8988T (cell line): ENCODE data around the gene NR1D2.
"Not testable (repeated sequence)": the region's sequence is repeated elsewhere in the genome, so short reads cannot be mapped to it uniquely, and the experiment has no call there.

Experiments used
- DNase-seq: peaks from one replicate; pipeline ENCODE4 v3.0.0; 2011

NR1D2 gene

GRCh38 chr3:23944861-23945662 is at the start of gene NR1D2:
Gene NR1D2 (plus strand): TSS chr3:23945286. CDS start chr3:23945579, 293 bp downstream.
- peak; percentile 74 for DNase-seq

GRCh38 chr3:23900744-23901143 is 44.3 kb upstream of the NR1D2 start:
- DNase-seq: no peak

- no peak for DNase-seq
Measured at GRCh38 chr3:23904545-23904944, 40.5 kb upstream of the NR1D2 start.

- DNase-seq: no peak
Measured at GRCh38 chr3:23909341-23909740, 35.7 kb upstream of the NR1D2 start.

DNA sequence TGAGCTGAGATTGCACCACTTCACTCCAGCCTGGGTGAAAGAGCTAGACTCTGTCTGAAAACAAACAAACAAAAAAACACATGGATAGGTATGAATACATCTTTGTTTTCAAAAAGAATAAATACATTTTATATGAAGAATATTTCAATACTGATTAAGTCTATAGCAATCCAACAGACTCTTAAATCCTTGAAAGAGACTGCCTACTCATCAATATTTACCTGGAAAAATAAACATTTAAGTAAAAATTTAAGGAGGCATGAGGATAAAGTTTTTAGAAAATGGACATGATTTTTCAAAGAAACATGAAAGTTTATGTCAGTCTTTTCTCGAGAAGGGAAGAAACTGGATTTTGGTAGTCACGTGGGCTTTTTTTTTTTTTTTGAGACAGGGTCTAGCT is 33.7 kb upstream of the NR1D2 start:
- no peak for DNase-seq

DNA sequence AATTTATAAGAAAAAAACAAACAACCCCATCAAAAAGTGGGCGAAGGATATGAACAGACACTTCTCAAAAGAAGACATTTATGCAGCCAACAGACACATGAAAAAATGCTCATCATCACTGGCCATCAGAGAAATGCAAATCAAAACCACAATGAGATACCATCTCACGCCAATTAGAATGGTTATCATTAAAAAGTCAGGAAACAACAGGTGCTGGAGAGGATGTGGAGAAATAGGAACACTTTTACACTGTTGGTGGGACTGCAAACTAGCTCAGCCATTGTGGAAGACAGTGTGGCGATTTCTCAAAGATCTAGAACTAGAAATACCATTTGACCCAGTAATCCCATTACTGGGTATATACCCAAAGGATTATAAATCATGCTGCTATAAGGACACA is 32.8 kb upstream of the NR1D2 start:
- DNase-seq: not testable (repeated sequence)

DNA sequence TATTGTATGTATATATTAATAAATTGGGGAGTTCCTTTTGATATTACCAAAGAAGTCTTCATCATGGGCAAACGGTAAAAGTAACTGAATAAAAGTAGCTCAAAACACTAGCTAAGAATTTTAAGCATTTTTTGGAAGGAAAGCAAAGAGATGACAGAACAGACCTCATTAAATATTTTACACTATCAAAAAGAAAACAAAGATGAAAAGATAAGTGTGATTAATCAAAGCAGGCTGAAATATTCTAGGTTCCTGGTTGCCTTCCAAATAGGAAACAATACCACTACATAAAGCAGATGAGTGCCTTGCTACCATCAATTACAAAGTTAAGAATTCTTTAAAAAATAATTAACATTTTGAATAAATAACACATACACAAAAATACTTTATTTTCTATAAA is 31.9 kb upstream of the NR1D2 start:
- DNase-seq: no peak

GRCh38 chr3:23913873-23914743 is 31.0 kb upstream of the NR1D2 start:
- DNase-seq: no peak

GRCh38 chr3:23915537-23916108 is 29.5 kb upstream of the NR1D2 start:
- no peak for DNase-seq

- DNase-seq: no peak
Measured at GRCh38 chr3:23916152-23916885, 28.8 kb upstream of the NR1D2 start.

- peak; percentile 83 for DNase-seq
Measured at GRCh38 chr3:23916886-23917678, 28.0 kb upstream of the NR1D2 start, which contains the start of the genes NKIRAS1 and RPL15. Gene NKIRAS1 (minus strand): TSS chr3:23916990. CDS start chr3:23910904, 6,086 bp downstream. Gene RPL15 (plus strand): TSS chr3:23917132. CDS start chr3:23917860, 728 bp downstream.

DNA sequence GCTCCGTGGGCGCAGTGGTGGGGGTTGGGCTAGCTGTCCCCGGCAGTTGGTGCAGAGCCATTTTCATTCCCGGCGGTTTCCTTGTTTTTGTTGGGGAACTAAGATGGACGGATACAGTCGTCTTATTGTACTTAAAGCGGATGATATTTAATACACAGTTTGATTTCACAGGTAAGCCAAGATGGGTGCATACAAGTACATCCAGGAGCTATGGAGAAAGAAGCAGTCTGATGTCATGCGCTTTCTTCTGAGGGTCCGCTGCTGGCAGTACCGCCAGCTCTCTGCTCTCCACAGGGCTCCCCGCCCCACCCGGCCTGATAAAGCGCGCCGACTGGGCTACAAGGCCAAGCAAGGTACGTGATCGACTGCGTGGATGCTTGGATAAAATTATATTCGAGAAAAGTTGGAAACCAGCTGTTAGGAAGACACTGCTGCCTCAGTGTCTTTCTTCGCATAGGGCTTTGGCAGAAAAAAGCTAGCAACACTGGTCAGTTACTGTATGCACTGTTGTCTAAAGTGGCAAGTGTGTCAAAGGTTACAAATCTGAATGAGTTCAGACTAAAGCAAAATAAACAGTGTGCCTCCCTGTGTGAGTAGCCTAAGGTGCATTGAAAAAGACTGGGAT is 27.3 kb upstream of the NR1D2 start:
- DNase-seq: not testable (repeated sequence)

- DNase-seq: not testable (repeated sequence)
Measured at GRCh38 chr3:23918331-23918730, 26.8 kb upstream of the NR1D2 start.

- DNase-seq: no peak
Measured at GRCh38 chr3:23919628-23920027, 25.5 kb upstream of the NR1D2 start.

GRCh38 chr3:23920151-23920655 is 24.9 kb upstream of the NR1D2 start:
- no peak for DNase-seq

GRCh38 chr3:23921052-23921511 is 24.0 kb upstream of the NR1D2 start:
- DNase-seq: no peak

- no peak for DNase-seq
Measured at GRCh38 chr3:23923786-23924185, 21.3 kb upstream of the NR1D2 start.

GRCh38 chr3:23926246-23926645 is 18.8 kb upstream of the NR1D2 start:
- DNase-seq: no peak

DNA sequence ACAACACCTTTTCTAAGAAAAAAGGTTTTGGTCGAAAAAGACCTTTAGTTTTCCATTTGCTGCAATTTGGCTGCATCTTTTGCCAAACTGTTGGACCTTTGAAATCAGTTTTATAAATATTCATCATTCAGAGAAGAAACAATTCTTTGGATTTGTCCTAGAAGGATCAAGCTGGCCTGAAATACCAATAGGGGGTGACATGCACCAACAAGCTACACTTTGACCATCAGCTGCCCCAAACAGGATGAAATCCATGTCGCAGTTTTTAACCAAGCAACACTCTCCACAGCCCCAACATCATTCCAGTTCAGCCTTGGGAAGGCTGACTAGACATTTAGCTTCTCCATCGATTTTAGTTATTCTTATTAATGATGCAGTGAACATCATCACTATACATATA is 18.4 kb upstream of the NR1D2 start:
- no peak for DNase-seq

DNA sequence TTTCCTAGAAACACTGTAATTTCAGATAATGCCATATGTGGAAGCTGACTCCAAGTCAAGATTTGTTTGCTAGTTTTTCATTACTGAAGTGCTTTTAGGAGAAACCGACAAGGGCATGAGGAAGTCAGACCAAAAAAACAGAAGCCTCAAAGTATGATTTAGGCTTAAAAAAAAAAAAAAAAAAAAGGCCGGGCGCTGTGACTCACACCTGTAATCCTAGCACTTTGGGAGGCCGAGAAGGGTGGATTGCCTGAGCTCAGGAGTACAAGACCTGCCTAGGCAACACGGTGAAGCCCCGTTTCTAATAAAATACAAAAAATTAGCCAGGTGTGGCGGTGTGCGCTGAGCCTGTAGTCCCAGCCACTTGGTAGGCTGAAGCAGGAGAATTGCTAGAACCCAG is 16.6 kb upstream of the NR1D2 start:
- no peak for DNase-seq

GRCh38 chr3:23931597-23931996 is 13.5 kb upstream of the NR1D2 start:
- no peak for DNase-seq
